ENCODE data around the gene NSD1. TPM values are rescaled to one million over a fixed set of nuclear protein-coding genes. Genes with fewer than 3 reads are reported as not detected.
A peak's percentile ranks its signal among the peaks of the same experiment; 100 is the strongest.

The NSD1 gene
- total RNA-seq, 3 donors from 2014 or later = 37.7 to 52.2 (median 38.6) TPM

- no peaks in the 10 kb centered on the region for H3K36me3 ChIP-seq
- intact Hi-C loops (cut with DNase I; ENCODE audit: low total_unique reads) = no loop called here
- no peak overlapping the region for H3K4me3 ChIP-seq
- no peak for TF ChIP-seq POLR2AphosphoS5 (IDR thresholded peaks at IDR 0.05)
- TF ChIP-seq CTCF (IDR thresholded peaks at IDR 0.05) = no peak
- no peak for TF ChIP-seq POLR2A (IDR thresholded peaks at IDR 0.05)
- no peaks in the 10 kb centered on the region for H3K27me3 ChIP-seq
- H3K9me3 ChIP-seq = no peaks in the 10 kb centered on the region
- no peaks in the 10 kb centered on the region for H3K4me1 ChIP-seq
- no peak for DNase-seq (ENCODE audit: low spot score in 2 of 2)
- H3K27ac ChIP-seq = no peak overlapping the region
Measured at GRCh38 chr5:177122566-177122965, 11.0 kb upstream of the NSD1 start.

- Histone ChIP-seq H3K27ac (no peak overlapping the region), H3K27me3 (no peaks in the 10 kb centered on the region), H3K4me1 (no peaks in the 10 kb centered on the region), H3K36me3 (no peaks in the 10 kb centered on the region), H3K4me3 (no peak overlapping the region), H3K9me3 (no peaks in the 10 kb centered on the region)
- DNase-seq (ENCODE audit: low spot score in 2 of 2) = no peak
- intact Hi-C loops (cut with DNase I; ENCODE audit: low total_unique reads) = no loop called here
- TF ChIP-seq CTCF (IDR thresholded peaks at IDR 0.05) = no peak
Measured at GRCh38 chr5:177123789-177124485, 9.6 kb upstream of the NSD1 start.

- H3K4me1 ChIP-seq = no peaks in the 10 kb centered on the region
- intact Hi-C loops (cut with DNase I; ENCODE audit: low total_unique reads) = no loop called here
Measured at GRCh38 chr5:177124486-177124991, 9.0 kb upstream of the NSD1 start.

GRCh38 chr5:177126771-177127170, 6.8 kb upstream of the NSD1 start:
- Histone ChIP-seq H3K9me3 (no peaks in the 10 kb centered on the region), H3K27ac (no peak overlapping the region), H3K36me3 (no peaks in the 10 kb centered on the region), H3K27me3 (no peaks in the 10 kb centered on the region), H3K4me1 (no peaks in the 10 kb centered on the region), H3K4me3 (no peak overlapping the region)
- intact Hi-C loops (cut with DNase I; ENCODE audit: low total_unique reads) = no loop called here
- TF ChIP-seq POLR2AphosphoS5 (IDR thresholded peaks at IDR 0.05) (no peak), POLR2A (IDR thresholded peaks at IDR 0.05) (no peak), CTCF (IDR thresholded peaks at IDR 0.05) (no peak)
- no peak for DNase-seq (ENCODE audit: low spot score in 2 of 2)

More at GRCh38 chr5:177124486-177124991, 9.0 kb upstream of the NSD1 start:
- Histone ChIP-seq H3K27ac (no peak overlapping the region), H3K27me3 (no peaks in the 10 kb centered on the region), H3K4me3 (no peak overlapping the region), H3K36me3 (no peaks in the 10 kb centered on the region), H3K9me3 (no peaks in the 10 kb centered on the region)
- DNase-seq (ENCODE audit: low spot score in 2 of 2) = no peak
- TF ChIP-seq CTCF (IDR thresholded peaks at IDR 0.05) (no peak), POLR2AphosphoS5 (IDR thresholded peaks at IDR 0.05) (no peak), POLR2A (IDR thresholded peaks at IDR 0.05) (no peak)

- TF ChIP-seq POLR2AphosphoS5 (IDR thresholded peaks at IDR 0.05) (no peak), POLR2A (IDR thresholded peaks at IDR 0.05) (no peak), CTCF (IDR thresholded peaks at IDR 0.05) (no peak)
- Histone ChIP-seq H3K36me3 (no peaks in the 10 kb centered on the region), H3K9me3 (no peaks in the 10 kb centered on the region), H3K27ac (peak overlapping the region in 1 of 2 donors; percentile 12), H3K27me3 (no peaks in the 10 kb centered on the region), H3K4me1 (no peaks in the 10 kb centered on the region), H3K4me3 (no peak overlapping the region)
- intact Hi-C loops (cut with DNase I; ENCODE audit: low total_unique reads) = no loop called here
- peak in 1 of 2 donors; percentile 22 for DNase-seq (ENCODE audit: low spot score in 2 of 2)
Measured at GRCh38 chr5:177128551-177128981, 5.0 kb upstream of the NSD1 start.
